Skin epidermis (tissue), 12 donors: ENCODE measurements around the gene EPHA3.

Experiments used
- H3K27ac ChIP-seq, 21 experiments: fragments of 200-600 bp; sonication (generic) in 11 of 21; one replicate each; pipeline ENCODE4 v1.5.0; 2020; ENCODE audit warnings: mild to moderate bottlenecking in 3 of 21, inconsistent platforms in 2 of 21, moderate library complexity in 2 of 21
- H3K4me3 ChIP-seq, 7 experiments: fragments of 200-600 bp; sonication (generic) in 2 of 7; one replicate each; pipeline ENCODE4 v1.5.0; 2020; ENCODE audit warnings: inconsistent platforms in 2 of 7, mild to moderate bottlenecking in 2 of 7, moderate library complexity in 1 of 7

The EPHA3 gene

DNA sequence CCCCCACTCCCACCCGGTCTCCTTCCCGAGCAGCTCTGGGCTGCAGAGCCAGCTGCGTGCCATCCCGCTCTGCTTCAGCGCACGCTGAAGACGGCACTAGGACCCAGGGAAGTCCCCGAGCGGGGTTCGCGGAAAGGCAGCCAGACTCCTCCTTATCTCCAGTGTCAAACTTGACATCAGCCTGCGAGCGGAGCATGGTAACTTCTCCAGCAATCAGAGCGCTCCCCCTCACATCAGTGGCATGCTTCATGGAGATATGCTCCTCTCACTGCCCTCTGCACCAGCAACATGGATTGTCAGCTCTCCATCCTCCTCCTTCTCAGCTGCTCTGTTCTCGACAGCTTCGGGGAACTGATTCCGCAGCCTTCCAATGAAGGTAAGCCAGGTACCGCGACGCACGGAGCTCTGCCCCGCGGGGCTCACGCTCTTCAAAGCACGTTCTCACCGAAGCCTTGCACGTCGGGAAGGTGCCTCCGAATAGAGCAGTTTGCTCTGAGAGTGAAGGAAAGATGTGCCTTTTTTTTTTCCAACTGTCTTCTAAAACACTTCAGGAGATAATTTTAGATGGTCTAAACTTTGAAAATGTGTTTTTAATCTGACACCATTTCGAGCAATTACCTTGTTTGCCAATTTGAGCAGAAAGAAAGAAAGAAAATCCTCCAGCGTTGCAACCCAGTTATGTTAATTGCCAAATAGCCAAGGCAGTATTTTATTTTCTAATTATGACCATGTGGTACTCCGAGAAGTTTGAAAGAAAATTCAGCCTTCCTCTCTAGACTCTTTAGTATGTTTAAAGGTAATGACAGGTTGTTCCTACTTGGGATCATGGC lies at the start of gene EPHA3:
EPHA3 (plus strand) TSS at position 161 of the 830 bp plus-strand sequence; CDS start at position 289, 128 bp downstream.
- H3K4me3 ChIP-seq, result peak within 1 kb of the TSS; percentile 3 to 39 (median 22)

DNA sequence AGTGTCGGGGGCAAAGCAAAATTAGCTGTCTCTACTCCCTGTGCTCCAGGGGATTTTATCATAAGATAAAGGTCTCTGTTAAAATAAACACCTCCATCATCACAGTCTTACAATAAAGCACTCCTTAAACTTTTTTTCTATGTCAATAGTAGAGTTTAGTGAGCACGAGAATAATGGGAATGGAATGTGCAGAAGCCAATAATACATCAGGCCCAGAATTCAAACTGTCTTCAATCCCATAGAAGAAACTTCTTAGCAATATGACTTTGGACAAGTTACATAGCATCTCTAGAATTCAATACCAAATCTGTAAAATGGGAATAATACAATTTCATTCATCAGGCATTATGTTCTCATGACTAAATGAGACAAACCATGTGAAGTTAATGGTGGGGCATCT lies 49.0 kb upstream of the EPHA3 start:
- Histone ChIP-seq H3K4me3 (no peak overlapping the region), H3K27ac (no peak overlapping the region)

More for the DNA sequence above, at the start of gene EPHA3:
- no peak within 1 kb of the TSS for H3K27ac ChIP-seq

DNA sequence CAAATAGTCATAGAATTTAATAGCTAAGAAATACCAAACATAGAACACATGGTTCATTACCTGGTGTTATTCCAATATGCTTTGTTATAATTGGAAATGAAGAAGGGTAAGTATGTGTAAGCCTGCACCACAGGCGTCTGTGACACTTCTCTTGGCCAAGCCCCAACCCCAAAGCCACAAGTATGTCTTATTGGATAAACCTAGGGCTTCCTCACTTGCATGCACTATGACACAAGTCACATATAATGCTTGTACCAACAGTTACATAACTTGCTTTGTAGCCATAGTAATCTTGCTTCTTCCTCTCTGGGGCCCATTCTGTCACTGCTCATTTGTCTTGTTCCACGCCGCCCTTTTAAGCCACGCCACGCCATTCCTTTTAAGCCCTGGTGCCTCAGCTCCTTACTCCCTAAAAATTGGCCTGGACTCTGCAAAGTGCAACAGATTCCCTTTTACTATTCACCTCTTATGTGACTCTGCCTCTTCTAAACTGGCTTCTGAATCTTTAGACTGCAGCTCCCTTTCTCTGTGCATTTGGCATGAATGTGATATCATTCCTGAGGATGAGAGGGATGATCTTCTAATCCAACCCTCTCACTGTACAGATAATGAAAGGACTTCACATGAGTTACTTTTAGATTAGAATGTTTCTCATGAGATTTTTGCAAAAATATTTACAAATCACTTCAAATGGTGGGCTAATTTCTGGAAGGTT lies 48.1 kb upstream of the EPHA3 start:
- H3K4me3 ChIP-seq, result no peak overlapping the region
- no peak overlapping the region for H3K27ac ChIP-seq

DNA sequence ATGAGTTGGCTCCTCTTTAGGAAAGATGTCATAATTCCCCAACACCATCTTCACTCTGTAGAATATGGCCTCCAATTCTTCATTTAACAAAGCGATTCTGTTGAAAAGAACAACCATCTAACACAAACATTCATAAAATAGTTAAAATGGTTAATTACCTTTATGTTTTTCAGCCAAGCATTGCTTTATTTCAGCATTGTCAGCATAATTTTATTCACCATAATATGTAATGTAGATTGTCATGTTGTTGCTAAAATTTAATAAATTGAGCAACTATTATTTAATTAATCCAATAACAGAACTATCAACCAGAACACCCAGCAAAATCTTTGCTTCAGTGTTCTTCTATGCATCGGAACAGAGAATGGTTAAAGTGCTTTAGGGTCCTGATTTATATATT lies 46.2 kb upstream of the EPHA3 start:
- no peak overlapping the region for H3K4me3 ChIP-seq
- H3K27ac ChIP-seq, result no peak overlapping the region

DNA sequence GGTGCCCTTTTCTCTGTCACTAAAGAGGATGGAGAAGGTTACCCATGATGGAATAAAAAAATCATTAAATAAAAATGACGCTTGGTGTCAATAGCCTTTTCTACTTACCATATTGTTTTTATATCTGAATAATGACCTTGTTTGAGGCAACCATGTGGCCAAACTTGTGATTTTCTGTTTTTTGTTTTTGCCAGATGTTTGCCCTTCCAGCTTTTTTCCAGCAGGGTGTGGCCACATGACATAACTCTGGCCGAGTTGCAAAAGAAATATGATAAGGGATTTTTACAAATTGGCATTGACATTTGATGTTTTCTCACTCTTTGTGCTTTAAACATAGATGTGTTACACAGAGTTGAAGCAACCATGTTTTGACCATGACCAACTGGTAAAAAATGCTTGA lies 39.7 kb upstream of the EPHA3 start:
- Histone ChIP-seq H3K4me3 (no peak overlapping the region), H3K27ac (no peak overlapping the region)

DNA sequence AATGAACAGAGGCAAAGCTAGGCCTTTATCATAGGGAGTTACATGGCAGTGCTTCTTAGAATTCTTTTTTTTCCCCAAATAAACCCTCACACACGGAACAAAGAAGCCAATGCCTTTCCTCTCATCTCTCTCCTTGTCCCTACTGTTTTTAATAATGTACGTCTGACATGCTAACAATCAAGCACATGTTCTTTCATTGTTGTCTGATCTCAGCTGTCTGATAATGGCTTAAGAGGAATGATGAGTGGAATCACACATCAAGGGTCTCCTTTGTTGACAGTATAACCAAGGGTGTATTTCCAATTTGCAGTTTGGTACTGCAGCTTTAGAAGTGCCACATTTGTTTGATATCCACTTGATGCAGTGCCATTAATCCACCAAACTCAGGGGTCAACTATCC lies 34.8 kb upstream of the EPHA3 start:
- no peak overlapping the region for H3K27ac ChIP-seq
- no peak overlapping the region for H3K4me3 ChIP-seq

DNA sequence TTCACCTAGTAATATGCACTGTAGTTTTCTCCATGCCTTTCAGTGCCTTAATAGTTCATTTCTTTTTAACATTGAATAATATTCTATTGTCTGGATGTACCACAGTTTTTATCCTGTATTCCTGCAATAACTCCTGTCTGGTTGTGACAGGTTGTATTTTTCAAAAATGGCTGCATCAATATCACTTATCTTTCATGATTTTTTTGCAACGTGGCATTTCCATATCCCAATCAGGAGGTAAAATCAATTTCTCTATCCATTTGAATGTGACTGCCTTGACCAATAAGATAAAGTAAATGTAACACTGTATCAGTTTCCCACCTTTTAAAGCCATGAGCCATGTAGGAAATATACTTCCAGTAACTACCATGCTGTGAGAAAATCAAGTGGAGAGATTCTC lies 27.5 kb upstream of the EPHA3 start:
- Histone ChIP-seq H3K4me3 (no peak overlapping the region), H3K27ac (no peak overlapping the region)

DNA sequence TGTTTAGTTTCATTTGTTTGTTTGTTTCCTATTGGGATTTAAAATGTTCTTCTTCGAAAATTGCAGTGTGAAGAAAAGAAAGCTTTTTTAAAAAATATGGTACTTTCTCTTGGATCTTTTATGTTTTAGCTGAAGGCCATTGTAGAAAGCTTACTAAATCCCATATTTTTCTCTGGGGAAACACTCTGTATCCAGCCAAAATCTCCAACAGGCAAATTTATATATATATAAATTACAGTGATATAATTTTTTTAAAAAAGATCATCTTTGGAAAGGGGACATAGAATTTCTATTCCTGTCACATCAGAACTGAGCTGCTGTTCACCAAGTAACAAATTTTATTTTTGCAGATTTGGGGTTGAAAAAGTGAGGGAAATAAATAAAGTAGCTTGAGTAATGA lies 19.6 kb upstream of the EPHA3 start:
- Histone ChIP-seq H3K27ac (no peak overlapping the region), H3K4me3 (no peak overlapping the region)

DNA sequence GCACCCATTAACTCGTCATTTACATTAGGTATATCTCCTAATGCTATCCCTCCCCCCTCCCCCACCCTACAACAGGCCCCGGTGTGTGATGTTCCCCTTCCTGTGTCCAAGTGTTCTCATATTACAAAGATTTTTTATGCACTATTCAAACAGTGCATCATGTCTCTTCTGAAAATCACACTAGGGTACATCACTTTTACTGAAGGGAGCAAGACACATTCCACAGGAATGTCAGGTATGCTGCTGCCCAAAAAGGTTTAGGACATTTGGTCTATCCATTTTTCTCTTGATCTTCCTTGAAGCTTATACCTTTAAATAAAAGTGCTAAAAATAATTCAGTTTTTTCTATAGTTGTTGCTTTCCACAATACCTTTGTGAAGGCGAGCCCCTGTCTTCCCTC lies 9.2 kb upstream of the EPHA3 start:
- Histone ChIP-seq H3K27ac (no peak overlapping the region), H3K4me3 (no peak overlapping the region)

DNA sequence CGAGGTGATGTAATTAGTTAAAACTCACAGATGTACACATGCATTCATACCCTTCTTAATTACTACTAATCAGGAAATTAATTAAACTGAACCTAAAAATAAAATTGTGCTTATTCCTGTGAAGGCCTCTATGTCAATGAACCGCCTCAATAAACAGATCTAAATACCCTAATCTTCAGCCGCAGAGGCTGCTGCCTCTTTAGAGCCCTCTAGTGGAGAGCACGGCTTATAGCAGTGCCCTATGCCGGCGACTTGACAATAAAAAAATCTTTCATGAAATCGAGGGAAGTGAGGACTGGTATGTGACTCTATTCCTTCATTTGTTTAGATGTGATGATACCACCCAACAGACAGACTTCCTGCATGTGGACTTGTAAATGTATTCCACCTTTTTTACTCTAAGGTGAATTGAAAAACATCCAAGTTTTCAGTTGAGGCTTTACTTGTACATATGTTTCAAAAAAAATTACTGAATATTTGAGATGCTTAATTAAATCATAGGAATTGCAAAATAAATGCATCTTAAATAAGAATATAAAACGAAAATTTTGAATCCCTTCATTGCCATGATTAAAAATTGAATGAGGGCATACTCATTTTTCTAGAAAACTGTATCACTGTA lies 8.3 kb upstream of the EPHA3 start:
- Histone ChIP-seq H3K27ac (no peak overlapping the region), H3K4me3 (no peak overlapping the region)

DNA sequence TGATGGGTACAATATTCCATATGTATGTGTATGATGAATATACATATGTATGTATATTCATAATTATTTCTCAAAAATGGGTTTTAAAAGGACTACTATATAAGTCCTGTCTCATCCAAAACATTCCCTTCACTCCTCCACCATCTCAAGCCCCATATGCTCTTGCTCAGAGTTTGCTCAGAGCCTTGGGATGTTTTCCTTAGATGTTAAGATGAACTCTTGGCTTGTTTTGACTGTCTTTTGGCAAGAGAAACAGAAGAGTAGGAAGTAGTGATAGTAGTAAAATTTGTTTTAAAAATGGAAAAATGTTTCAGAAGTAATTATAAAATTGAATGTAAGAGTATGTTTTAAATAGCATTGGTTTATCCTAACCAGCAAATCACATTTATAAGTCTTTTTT lies 6.2 kb upstream of the EPHA3 start:
- Histone ChIP-seq H3K4me3 (no peak overlapping the region), H3K27ac (no peak overlapping the region)

DNA sequence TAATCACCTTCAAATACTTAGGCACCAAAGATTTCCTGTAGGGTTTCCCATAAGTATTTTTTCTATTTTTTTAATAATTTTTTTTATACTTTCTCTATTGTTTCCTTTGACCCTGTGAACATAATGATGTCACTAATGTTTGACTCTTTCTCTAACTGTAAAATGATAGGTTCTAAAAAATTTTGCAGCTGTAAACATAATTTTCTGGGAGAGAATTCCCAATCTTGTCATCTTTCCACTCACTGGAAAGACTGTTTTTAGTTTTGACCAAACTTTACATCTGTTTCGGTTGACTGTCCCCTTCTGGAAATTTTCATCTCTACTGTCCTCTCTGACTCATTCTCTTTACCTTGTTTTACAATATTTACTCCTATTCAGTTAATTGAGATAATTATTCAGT lies 5.5 kb upstream of the EPHA3 start:
- H3K27ac ChIP-seq, result no peak overlapping the region
- no peak overlapping the region for H3K4me3 ChIP-seq

DNA sequence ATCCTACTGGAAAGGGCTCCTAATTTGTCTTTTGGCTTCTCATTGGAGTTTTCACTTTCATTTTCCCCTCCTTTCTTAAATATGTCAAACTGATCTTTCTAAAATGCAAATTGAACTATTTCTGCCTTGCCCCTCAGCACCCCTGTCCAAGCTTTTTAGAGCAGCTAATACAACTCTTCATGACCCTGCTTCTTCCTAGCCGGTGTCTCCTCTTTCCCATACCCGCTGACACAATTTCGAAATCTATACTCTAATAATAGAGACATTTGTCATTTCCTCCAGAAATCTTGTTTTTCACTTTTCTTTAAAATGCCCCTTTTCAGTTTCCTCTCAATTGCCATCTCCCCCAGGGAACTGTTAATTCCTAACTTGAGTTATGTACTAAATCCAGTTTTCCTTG lies 2.9 kb upstream of the EPHA3 start:
- Histone ChIP-seq H3K4me3 (no peak overlapping the region), H3K27ac (no peak overlapping the region)

DNA sequence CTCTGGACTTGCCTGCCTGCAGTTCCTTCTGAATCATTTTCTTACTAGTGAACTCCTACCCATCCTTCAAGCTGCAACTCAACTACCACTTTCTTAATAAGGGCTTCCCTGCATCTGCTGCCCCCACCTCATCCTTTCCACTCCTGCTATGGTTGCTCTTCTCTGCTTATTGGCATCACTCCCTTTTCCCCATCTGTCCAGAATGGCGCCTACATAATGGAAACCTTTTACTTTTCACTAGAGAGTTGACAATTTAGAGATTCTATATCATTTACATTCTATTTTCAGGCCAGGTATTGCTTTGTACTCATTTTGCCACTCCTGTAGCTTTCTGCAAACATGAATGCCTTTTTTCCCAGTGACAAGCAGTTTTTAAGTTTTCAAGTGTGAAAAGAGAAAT lies 1.9 kb upstream of the EPHA3 start:
- H3K27ac ChIP-seq, result no peak overlapping the region
- no peak overlapping the region for H3K4me3 ChIP-seq

DNA sequence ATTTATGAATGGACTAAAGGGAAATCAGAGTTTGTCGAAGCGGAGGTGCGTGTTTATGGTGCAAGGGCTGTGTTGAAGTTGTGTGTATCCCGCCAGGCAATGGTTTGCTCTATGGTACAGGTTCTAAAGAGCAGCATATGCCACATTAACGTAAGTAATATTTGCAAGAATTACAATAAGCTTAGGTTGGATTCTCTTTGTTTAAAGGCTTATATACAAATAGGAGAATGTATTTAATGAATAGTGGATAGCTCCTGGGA lies 800 bp downstream of the EPHA3 start:
- peak overlapping the region in 4 of 7 experiments; percentile 3 to 39 (median 25) for H3K4me3 ChIP-seq

DNA sequence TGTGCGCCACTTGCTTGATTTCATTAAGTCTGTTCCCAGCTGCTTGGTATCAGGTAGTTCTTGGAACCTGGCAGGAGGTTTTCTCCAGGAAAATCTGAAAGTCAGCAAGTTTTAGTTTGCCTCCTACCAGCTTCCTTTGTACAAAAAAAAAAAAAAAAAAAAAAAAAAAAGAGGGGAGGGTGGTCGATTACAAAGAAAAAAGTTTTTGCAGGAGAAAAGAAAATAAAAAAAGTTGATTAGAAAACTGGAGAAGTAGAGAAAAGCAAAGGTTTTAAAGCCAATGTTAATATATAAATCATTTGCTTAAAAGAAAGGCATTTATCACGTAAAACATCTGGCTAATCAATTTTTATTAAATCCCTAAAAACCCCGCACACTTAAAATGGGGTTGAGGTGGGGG lies 5.9 kb downstream of the EPHA3 start:
- Histone ChIP-seq H3K4me3 (no peak overlapping the region), H3K27ac (no peak overlapping the region)

More for the DNA sequence above, 800 bp downstream of the EPHA3 start:
- H3K27ac ChIP-seq, result no peak overlapping the region

DNA sequence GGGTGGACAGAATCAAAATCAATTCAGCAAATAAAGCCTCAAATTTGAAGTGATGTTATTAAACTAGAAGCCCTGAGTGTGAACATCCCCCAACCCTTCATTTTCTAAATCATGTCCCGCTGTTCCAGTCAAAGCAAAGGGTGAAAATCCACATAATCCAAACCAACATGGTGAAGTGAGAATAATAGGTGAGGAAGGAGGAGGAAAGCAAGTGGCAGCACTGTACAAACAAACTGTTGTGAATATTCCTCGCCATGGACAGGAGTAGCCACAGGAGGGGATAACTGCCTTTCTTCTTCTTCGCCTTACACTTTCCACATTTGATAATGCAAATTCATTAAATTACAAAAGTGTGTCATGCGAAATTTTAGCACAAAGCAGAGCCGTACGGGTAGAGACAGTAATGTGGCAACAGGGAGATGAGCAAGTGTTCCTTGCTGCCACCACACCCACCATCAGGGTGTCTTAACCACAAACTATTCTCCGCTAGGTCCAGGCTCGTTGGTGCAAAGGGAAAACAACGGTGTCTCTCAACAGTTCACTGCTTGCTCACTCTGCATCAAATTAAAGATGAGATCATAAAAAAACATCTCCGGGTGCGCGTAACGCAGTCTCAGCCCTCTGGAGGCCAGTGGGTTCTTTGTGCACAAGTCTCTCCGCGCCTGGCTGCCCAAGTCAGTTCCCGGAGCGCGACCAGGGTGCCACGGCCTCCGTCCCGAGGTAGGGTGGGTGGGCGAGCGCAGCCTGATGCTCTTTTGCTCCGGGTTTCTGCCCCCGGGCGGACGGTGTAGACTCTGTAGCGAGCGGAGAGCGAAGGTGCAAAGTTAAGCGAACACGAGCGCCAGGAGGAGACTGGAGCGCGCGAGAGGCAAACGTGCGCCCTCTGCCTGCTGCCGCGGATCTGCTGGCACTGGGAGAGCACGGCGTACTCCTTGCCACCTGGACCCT lies 6.7 kb downstream of the EPHA3 start:
- Histone ChIP-seq H3K4me3 (peak overlapping the region; percentile 19 to 42 (median 23)), H3K27ac (peak overlapping the region in 5 of 21 experiments; percentile 16 to 48 (median 34))

DNA sequence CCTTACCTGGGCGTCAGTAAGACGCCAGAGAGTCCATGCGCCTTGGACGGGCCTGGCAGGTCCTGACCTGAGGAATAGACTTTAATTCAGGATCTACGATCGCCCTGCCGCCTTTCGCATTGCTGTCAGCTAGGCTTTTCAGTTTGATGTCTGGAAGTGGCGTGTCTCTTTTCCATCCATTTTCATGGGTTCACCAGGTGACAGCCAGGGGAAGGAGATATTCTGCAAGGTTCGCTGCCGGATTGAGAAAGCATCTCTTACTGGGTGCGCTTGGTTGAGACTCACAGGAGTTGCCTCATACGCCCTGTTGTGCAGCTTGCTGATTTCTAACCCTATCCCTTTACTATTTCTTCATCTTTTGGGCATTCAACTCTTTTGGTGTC lies 7.4 kb downstream of the EPHA3 start:
- H3K27ac ChIP-seq, result peak overlapping the region in 2 of 21 experiments; percentile 16 to 48
- H3K4me3 ChIP-seq, result peak overlapping the region in 6 of 7 experiments; percentile 21 to 42 (median 24)

DNA sequence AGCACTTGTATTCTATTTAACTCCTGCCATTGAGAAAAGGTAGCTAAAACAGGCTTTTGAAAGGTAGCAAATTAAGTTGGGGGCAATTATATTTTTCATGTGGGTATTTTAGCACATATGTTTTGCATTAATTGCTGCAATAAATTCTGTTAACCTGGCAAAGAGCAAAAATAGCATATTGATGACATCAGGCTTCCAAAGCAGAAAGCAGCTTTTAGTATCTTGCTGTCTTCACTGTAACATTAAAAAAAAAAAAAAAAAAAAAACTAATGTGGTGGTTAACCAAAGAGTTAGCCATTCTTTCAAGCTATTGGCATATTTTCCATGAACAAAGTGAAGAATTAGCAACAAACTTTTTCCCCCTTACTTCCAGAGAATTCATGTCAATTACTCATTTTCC lies 9.1 kb downstream of the EPHA3 start:
- H3K4me3 ChIP-seq, result no peak overlapping the region
- no peak overlapping the region for H3K27ac ChIP-seq

DNA sequence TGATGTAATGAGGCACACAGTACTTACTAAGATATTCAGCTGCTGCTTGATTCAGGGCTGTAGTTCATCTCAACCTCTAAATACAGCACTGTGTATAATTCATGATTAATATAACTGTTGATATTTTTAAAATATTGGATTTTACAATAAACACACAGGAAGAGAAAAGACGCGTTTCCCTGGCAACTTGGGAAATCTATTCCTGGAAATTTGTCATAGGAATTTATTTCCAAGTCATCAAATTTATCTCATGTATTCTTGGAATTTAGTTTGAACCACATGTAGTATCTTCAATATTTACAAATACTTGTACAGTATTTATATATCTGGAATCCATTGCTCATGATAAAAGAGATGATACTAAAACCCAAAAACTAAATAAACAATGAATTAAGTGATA lies 30.6 kb downstream of the EPHA3 start:
- Histone ChIP-seq H3K27ac (no peak overlapping the region), H3K4me3 (no peak overlapping the region)
